HS-27A (cell line): ENCODE data around the gene MAGEA2B.
"Not testable (repeated sequence)": the region's sequence is repeated elsewhere in the genome, so short reads cannot be mapped to it uniquely, and the experiment has no call there.

Experiments
- DNase-seq: peaks from one replicate; pipeline ENCODE4 v3.0.0-alpha.2; 2012; ENCODE audit warnings: low read depth, missing footprints

The MAGEA2B gene, protein sequence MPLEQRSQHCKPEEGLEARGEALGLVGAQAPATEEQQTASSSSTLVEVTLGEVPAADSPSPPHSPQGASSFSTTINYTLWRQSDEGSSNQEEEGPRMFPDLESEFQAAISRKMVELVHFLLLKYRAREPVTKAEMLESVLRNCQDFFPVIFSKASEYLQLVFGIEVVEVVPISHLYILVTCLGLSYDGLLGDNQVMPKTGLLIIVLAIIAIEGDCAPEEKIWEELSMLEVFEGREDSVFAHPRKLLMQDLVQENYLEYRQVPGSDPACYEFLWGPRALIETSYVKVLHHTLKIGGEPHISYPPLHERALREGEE

GRCh38 chrX:152713815-152714787 is at the start of gene MAGEA2B:
TSS of gene MAGEA2B (plus strand) at chrX:152714628. CDS start at chrX:152717107, 2,479 bp downstream.
- not testable (repeated sequence) for DNase-seq

- DNase-seq, result no peak
These were observed 40.3 kb upstream of the MAGEA2B start for GRCh38 chrX:152674135-152674534.

GRCh38 chrX:152674652-152675051 is 39.8 kb upstream of the MAGEA2B start:
- not testable (repeated sequence) for DNase-seq

DNA sequence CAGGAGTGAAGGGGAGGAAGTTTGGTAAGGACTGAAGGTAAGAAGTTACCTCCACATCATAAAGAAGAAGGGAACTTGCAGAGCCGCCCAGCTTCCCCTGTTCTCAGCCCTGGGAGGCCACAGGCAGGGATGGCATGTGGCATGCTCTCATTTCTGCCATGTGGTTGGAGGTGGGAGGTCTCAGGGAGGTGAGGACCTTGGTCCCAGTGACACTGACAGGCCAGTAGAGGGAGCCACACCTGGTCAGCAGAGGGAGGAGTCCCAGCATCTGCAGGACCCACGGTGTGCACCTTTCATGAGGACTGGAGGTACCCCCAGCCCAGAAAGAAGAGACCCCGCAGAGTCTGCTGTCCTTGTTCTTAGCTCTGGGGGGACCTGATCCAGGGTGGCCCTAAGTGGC is 33.4 kb upstream of the MAGEA2B start:
- not testable (repeated sequence) for DNase-seq

DNA sequence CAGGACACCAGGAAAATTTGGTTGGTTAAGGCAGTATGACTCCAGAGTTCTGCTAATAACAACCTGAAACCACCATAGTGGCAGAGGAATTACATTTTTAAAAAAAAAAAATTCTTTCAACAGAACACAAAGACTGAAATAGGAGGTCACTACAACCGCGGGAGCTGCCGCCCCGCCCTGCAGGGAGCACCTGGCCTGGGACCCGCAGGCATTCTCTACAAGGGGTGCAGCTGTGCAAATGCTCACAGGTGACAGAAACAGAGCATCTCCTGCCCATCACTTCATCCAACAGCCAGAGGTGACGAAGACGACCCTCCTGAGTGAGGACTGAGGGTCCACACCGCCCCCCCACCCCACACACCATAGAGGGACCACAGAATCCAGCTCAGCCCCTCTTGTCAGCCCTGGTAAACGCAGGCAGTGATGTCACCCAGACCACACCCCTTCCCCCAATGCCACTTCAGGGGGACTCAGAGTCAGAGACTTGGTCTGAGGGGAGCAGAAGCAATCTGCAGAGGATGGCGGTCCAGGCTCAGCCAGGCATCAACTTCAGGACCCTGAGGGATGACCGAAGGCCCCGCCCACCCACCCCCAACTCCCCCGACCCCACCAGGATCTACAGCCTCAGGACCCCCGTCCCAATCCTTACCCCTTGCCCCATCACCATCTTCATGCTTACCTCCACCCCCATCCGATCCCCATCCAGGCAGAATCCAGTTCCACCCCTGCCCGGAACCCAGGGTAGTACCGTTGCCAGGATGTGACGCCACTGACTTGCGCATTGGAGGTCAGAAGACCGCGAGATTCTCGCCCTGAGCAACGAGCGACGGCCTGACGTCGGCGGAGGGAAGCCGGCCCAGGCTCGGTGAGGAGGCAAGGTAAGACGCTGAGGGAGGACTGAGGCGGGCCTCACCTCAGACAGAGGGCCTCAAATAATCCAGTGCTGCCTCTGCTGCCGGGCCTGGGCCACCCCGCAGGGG is 16.2 kb upstream of the MAGEA2B start, which contains the start of gene MAGEA3:
TSS of gene MAGEA3 (plus strand) at position 843 of the 980 bp plus-strand sequence. CDS start 2,039 bp downstream, outside the sequence.
- not testable (repeated sequence) for DNase-seq

DNA sequence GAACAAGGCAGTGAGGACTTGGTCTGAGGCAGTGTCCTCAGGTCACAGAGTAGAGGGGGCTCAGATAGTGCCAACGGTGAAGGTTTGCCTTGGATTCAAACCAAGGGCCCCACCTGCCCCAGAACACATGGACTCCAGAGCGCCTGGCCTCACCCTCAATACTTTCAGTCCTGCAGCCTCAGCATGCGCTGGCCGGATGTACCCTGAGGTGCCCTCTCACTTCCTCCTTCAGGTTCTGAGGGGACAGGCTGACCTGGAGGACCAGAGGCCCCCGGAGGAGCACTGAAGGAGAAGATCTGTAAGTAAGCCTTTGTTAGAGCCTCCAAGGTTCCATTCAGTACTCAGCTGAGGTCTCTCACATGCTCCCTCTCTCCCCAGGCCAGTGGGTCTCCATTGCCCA is 14.0 kb upstream of the MAGEA2B start:
- not testable (repeated sequence) for DNase-seq

GRCh38 chrX:152706500-152706899 is 7.9 kb upstream of the MAGEA2B start:
- DNase-seq, result not testable (repeated sequence)

GRCh38 chrX:152709173-152709572 is 5.3 kb upstream of the MAGEA2B start, which contains the start of gene CSAG2:
TSS of gene CSAG2 (minus strand) at chrX:152709273. CDS start at chrX:152709112, 161 bp downstream.
- not testable (repeated sequence) for DNase-seq

- not testable (repeated sequence) for DNase-seq
These were observed 1.2 kb upstream of the MAGEA2B start for GRCh38 chrX:152713195-152713594.

DNA sequence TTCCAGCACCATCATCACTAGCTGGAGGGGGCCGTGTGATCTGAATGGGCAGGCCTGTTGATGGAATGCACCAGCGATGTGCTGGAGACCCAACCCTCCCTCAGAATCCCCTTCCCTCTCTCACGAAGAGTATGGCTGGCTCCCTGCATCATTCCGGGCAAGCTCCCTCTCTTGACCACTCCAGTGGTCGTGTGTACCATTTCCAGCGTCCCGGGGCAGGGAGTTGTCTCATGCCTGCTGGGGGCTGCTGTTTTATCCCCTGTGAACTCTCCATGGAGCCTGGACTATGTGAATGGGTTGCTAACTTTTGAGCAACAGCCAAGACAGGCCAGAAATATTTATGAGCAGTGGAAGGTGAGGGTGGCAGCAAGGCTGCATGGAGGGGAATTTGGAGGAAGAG is 11.0 kb downstream of the MAGEA2B start:
- DNase-seq, result no peak

DNA sequence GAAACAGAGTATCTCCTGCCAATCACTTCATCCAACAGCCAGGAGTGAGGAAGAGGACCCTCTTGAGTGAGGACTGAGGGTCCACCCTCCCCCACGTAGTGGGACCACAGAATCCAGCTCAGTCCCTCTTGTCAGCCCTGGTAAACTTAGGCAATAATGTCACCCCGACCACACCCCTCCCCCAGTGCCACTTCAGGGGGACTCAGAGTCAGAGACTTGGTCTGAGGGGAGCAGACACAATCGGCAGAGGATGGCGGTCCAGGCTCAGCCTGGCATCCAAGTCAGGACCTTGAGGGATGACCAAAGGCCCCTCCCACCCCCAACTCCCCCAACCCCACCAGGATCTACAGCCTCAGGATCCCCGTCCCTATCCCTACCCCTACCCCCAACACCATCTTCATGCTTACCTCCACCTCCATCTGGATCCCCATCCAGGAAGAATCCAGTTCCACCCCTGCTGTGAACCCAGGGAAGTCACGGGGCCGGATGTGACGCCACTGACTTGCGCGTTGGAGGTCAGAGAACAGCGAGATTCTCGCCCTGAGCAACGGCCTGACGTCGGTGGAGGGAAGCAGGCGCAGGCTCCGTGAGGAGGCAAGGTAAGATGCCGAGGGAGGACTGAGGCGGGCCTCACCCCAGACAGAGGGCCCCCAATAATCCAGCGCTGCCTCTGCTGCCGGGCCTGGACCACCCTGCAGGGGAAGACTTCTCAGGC is 19.0 kb downstream of the MAGEA2B start, which contains the start of the genes CSAG1 and MAGEA12:
TSS of gene CSAG1 (minus strand) at position 461 of the 715 bp plus-strand sequence. CDS start 1,261 bp downstream, outside the sequence.
TSS of gene MAGEA12 (plus strand) at position 497 of the 715 bp plus-strand sequence. CDS start 2,405 bp downstream, outside the sequence.
- DNase-seq, result peak; percentile 46

DNA sequence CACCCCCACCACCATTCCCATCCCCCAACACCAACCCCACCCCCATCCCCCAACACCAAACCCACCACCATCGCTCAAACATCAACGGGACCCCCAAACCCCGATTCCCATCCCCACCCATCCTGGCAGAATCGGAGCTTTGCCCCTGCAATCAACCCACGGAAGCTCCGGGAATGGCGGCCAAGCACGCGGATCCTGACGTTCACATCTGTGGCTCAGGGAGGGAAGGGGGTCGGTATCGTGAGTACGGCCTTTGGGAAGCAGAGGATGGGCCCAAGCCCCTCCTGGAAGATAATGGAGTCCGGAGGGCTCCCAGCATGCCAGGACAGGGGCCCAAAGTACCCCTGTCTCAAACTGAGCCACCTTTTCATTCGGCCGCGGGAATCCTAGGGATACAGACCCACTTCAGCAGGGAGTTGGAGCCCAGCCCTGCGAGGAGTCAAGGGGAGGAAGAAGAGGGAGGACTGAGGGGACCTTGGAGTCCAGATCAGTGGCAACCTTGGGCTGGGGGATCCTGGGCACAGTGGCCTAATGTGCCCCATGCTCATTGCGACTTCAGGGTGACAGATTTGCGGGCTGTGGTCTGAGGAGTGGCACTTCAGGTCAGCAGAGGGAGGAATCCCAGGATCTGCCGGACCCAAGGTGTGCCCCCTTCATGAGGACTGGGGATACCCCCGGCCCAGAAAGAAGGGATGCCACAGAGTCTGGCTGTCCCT is 19.9 kb downstream of the MAGEA2B start:
- not testable (repeated sequence) for DNase-seq

DNA sequence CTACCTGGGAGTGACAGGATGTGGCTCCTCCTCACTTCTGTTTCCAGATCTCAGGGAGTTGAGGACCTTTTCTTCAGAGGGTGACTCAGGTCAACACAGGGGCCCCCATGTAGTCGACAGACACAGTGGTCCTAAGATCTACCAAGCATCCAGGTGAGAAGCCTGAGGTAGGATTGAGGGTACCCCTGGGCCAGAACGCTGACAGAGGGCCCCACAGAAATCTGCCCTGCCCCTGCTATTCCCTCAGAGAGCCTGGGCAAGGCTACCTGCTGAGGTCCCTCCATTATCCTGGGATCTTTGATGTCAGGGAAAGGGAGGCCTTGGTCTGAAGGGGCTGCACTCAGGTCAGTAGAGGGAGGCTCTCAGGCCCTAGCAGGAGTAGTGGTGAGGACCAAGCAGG is 20.7 kb downstream of the MAGEA2B start:
- DNase-seq, result no peak

GRCh38 chrX:152735860-152736511 is 21.6 kb downstream of the MAGEA2B start:
- no peak for DNase-seq

- DNase-seq, result not testable (repeated sequence)
These were observed 22.1 kb downstream of the MAGEA2B start for GRCh38 chrX:152736528-152736927.

- DNase-seq, result no peak
These were observed 24.1 kb downstream of the MAGEA2B start for GRCh38 chrX:152738560-152738959.

DNA sequence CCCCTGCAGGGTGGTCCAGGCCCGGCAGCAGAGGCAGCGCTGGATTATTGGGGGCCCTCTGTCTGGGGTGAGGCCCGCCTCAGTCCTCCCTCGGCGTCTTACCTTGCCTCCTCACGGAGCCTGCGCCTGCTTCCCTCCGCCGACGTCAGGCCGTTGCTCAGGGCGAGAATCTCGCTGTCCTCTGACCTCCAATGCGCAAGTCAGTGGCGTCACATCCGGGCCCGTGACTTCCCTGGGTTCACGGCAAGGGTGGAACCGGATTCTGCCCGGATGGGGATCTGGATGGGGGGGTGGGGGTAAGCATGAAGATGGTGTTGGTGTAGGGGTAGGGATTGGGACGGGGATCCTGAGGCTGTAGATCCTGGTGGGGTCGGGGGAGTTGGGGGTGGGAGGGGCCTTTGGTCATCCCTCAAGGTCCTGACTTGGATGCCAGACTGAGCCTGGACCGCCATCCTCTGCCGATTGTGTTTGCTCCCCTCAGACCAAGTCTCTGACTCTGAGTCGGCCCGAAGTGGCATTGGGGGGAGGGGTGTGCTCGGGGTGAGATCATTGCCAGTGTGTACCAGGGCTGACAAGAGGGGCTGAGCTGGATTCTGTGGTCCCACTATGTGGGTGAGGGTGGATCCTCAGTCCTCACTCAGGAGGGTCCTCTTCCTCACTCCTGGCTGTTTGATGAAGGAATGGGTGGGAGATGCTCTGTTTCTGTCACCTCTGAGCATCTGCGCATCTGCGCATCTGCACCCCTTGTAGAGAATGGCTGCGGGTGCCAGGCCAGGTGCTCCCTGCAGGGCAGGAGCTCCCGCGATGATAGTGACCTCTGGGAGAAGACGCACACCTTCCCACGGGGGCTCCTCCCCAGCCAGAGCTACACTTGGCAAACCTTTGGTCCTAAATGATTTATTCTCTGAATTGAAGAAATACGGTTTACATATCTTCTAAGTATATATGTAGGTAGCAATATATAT is 39.5 kb downstream of the MAGEA2B start, which contains the start of gene MAGEA2:
TSS of gene MAGEA2 (minus strand) at position 157 of the 965 bp plus-strand sequence. CDS start 2,479 bp downstream, outside the sequence.
- not testable (repeated sequence) for DNase-seq

- not testable (repeated sequence) for DNase-seq
These were observed 40.4 kb downstream of the MAGEA2B start for GRCh38 chrX:152754871-152755270.
